Tibial nerve (tissue), 4 donors: ENCODE data around the gene GALNT10. TPM values are rescaled to one million over a fixed set of nuclear protein-coding genes. Genes with fewer than 3 reads are reported as not detected.

Experiments
- DNase-seq, 2 donors: peaks; one replicate each; pipeline ENCODE4 v3.0.0-alpha.2; 2019; ENCODE audit warnings: low spot score in 2 of 2
- H3K27ac ChIP-seq, 4 donors: fragments of 200-600 bp; sonication (generic) in 3 of 4; one replicate each; pipeline ENCODE4 v1.5.1; 2017 to 2019; ENCODE audit warnings: mild to moderate bottlenecking in 1 of 4
- H3K27me3 ChIP-seq, 2 donors: fragments of 200-600 bp; sonication (generic) in 1 of 2; one replicate each; pipeline versions ENCODE4 v1.5.1 to v1.6.0; 2017 to 2019
- H3K36me3 ChIP-seq, 3 donors: fragments of 200-600 bp; sonication (generic); one replicate each; pipeline ENCODE4 v1.5.1; 2018 to 2019
- H3K4me1 ChIP-seq, 4 donors: fragments of 200-600 bp; sonication (generic) in 3 of 4; one replicate each; pipeline ENCODE4 v1.5.1; 2017 to 2019
- H3K4me3 ChIP-seq, 4 donors: fragments of 200-600 bp; sonication (generic) in 3 of 4; one replicate each; pipeline ENCODE4 v1.5.1; 2017 to 2019; ENCODE audit warnings: mild to moderate bottlenecking in 1 of 4, moderate library complexity in 1 of 4
- H3K9me3 ChIP-seq, 4 donors: fragments of 200-600 bp; sonication (generic) in 3 of 4; one replicate each; pipeline ENCODE4 v1.5.1; 2017 to 2019
- CTCF ChIP-seq, 5 experiments: fragments of 200-600 bp in 3 of 5; fragments of 450-650 bp in 2 of 5; sonication (generic) in 3 of 5; IDR thresholded peaks; one replicate each; pipeline ENCODE4 v1.5.1; 2016 to 2019; ENCODE audit warnings: antibody characterized with exemption in 5 of 5, mild to moderate bottlenecking in 3 of 5, moderate library complexity in 2 of 5
- EP300 ChIP-seq, 2 donors: sonication (generic); formaldehyde crosslinking; IDR thresholded peaks; one replicate each; pipeline ENCODE4 v1.6.1; 2017; ENCODE audit warnings: antibody characterized with exemption in 2 of 2, mild to moderate bottlenecking in 1 of 2
- POLR2A ChIP-seq, 2 donors: fragments of 450-650 bp; IDR thresholded peaks; one replicate each; pipeline ENCODE4 v1.6.1; 2017; ENCODE audit warnings: antibody characterized with exemption in 2 of 2, mild to moderate bottlenecking in 2 of 2, moderate library complexity in 2 of 2
- WGBS, 2 donors: methylation state at CpG; one replicate each; pipeline ENCODE4 v1.1.5; 2018; 5-methylcytosine and 5-hydroxymethylcytosine counted together
- small RNA-seq: library from RNA; depleted of rRNA; stranded (forward); fragments of <200 nt; gene quantifications from one replicate; pipeline ENCODE3, GENCODE V24; 2016
- total RNA-seq, 4 donors: library from RNA; depleted of rRNA; stranded (reverse); fragments of >200 nt; gene quantifications; one replicate each; pipeline ENCODE4 v1.1.0, GENCODE V29; 2016

Gene GALNT10
- total RNA-seq, 4 donors from 2014 or later = 24.1 to 41.2 (median 26.7) TPM

GRCh38 chr5:154467655-154468354, 277.3 kb downstream of the GALNT10 start:
- H3K36me3 ChIP-seq = peaks cover 0 to 8% (median 0%) of the 10 kb centered on the region in 3 donors
- H3K27me3 ChIP-seq = peaks cover 0 to 43% of the 10 kb centered on the region in 2 donors
- peaks cover 0 to 10% (median 1%) of the 10 kb centered on the region in 4 donors for H3K4me1 ChIP-seq
- H3K4me3 ChIP-seq = no peak overlapping the region
- no peak for TF ChIP-seq POLR2A (IDR thresholded peaks at IDR 0.05)
- no peak for TF ChIP-seq EP300 (IDR thresholded peaks at IDR 0.05)
- TF ChIP-seq CTCF (IDR thresholded peaks at IDR 0.05) = peak; percentile 79 to 91 (median 83)
- 38 to 53% methylated on average over 14 to 18 of the region's 18 CpGs for WGBS, 2 donors
- peak; percentile 65 to 76 for DNase-seq
- no peaks in the 10 kb centered on the region for H3K9me3 ChIP-seq
- no peak overlapping the region for H3K27ac ChIP-seq

- peaks cover 12 to 67% of the 10 kb centered on the region in 2 donors for H3K27me3 ChIP-seq
Observed at GRCh38 chr5:154470137-154470536, 279.6 kb downstream of the GALNT10 start.

More at GRCh38 chr5:154470137-154470536, 279.6 kb downstream of the GALNT10 start:
- WGBS, 2 donors = 51 to 71% methylated on average over 2 of the region's 2 CpGs
- DNase-seq = no peak
- Histone ChIP-seq H3K36me3 (no peaks in the 10 kb centered on the region), H3K4me1 (peaks cover 0 to 33% (median 9%) of the 10 kb centered on the region in 4 donors), H3K27ac (no peak overlapping the region), H3K9me3 (no peaks in the 10 kb centered on the region), H3K4me3 (no peak overlapping the region)
- TF ChIP-seq POLR2A (IDR thresholded peaks at IDR 0.05) = no peak
- TF ChIP-seq EP300 (IDR thresholded peaks at IDR 0.05) = no peak
- TF ChIP-seq CTCF (IDR thresholded peaks at IDR 0.05) = no peak

Small RNA genes within 50 kb of the gene (small RNA-seq; reads per million reads assigned to genes)
- gene MIR1294 (0.47 reads per million), gene RN7SL655P (not detected)

Other genes starting within 250 kb of the GALNT10 start
- 10 to 100 TPM; 10.5 to 19.7 (median 13.6) TPM for gene FAM114A2, start 151.8 kb upstream of the GALNT10 start, total RNA-seq
- 10 to 100 TPM; 15.7 to 45.9 (median 36.4) TPM for gene MFAP3, start 151.8 kb upstream of the GALNT10 start, total RNA-seq